ENCODE data around the gene RNPEPL1.

Gene RNPEPL1

DNA sequence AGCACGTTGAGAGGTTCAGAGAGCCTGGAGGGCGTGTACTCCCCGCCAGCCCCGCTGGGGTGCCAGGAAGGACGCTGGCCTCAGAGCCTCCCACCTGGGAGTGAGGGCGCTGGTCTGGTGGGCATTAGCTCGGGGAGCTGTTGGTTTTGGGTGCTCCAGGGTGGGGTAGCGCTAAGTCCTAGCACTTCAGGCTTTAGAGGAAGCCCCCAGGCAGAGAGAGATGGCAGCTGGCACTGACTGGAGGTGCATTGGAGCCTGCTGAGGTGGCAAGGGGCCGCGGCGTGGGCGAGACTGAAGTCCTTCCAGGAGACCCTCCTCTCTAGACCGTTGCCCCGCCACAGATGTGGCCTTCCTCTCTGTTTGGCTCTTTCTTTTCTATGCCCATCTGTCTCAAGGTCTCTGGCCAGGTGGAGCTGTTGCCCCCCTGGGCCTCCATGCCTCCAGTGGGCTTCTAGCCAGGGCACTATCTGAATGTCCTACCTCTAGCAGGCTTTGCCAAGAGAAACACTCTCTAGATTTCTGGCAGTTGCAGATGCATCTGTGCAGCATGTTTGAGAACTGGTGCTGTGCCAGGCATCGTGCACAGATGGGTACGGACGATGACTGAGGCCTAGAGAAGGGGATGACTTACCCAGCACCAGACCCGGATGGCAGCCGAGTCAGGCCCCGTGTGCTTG lies 24.9 kb downstream of the RNPEPL1 start:
- no peak for DNase-seq (ENCODE audit: extremely low read depth, low read depth)
- TF ChIP-seq, protein P1, sequence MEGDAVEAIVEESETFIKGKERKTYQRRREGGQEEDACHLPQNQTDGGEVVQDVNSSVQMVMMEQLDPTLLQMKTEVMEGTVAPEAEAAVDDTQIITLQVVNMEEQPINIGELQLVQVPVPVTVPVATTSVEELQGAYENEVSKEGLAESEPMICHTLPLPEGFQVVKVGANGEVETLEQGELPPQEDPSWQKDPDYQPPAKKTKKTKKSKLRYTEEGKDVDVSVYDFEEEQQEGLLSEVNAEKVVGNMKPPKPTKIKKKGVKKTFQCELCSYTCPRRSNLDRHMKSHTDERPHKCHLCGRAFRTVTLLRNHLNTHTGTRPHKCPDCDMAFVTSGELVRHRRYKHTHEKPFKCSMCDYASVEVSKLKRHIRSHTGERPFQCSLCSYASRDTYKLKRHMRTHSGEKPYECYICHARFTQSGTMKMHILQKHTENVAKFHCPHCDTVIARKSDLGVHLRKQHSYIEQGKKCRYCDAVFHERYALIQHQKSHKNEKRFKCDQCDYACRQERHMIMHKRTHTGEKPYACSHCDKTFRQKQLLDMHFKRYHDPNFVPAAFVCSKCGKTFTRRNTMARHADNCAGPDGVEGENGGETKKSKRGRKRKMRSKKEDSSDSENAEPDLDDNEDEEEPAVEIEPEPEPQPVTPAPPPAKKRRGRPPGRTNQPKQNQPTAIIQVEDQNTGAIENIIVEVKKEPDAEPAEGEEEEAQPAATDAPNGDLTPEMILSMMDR (IDR thresholded peaks at IDR 0.05; ENCODE audit: low read depth, low read length, missing control alignments), result no peak
- H3K4me3 ChIP-seq (replicated peaks; ENCODE audit: low read depth, low read length), result no peak overlapping the region

DNA sequence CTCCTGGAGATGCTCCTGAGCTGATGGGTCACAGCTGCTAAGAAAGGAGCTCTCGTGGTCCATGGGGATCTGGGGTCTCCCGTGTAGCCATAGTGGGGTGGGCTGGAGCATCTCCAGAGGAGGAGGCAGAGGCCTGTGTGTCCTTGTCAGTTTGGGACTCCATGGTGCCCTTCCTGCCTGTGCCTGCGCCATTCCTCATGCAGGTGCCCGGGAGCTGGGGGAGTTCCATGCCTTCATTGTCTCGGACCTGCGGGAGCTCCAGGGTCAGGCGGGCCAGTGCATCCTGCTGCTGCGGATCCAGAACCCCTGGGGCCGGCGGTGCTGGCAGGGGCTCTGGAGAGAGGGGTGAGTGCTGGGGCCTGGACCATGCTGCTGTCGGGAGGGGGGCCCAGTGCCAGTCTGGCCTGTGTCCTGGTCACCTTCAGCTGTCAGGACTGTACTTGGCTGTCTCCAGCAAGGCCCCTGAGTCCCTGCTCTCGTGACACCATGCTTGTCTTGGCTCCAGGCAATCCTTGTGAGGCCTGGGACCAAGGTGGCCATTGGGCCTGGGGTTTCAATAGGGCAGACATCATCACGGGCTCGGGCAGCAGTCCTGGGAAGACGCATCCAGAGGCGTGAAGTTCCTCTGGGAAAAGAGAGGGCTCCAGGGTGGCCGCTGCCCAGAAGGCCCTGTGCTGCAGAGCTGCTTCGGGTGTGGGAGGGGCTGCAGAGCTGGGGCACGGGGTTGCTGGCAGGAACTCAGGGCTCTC lies 25.6 kb downstream of the RNPEPL1 start:
- TF ChIP-seq, protein P1 (IDR thresholded peaks at IDR 0.05; ENCODE audit: low read depth, low read length, missing control alignments), result no peak
- no peak overlapping the region for H3K4me3 ChIP-seq (replicated peaks; ENCODE audit: low read depth, low read length)
- no peak for DNase-seq (ENCODE audit: extremely low read depth, low read depth)

DNA sequence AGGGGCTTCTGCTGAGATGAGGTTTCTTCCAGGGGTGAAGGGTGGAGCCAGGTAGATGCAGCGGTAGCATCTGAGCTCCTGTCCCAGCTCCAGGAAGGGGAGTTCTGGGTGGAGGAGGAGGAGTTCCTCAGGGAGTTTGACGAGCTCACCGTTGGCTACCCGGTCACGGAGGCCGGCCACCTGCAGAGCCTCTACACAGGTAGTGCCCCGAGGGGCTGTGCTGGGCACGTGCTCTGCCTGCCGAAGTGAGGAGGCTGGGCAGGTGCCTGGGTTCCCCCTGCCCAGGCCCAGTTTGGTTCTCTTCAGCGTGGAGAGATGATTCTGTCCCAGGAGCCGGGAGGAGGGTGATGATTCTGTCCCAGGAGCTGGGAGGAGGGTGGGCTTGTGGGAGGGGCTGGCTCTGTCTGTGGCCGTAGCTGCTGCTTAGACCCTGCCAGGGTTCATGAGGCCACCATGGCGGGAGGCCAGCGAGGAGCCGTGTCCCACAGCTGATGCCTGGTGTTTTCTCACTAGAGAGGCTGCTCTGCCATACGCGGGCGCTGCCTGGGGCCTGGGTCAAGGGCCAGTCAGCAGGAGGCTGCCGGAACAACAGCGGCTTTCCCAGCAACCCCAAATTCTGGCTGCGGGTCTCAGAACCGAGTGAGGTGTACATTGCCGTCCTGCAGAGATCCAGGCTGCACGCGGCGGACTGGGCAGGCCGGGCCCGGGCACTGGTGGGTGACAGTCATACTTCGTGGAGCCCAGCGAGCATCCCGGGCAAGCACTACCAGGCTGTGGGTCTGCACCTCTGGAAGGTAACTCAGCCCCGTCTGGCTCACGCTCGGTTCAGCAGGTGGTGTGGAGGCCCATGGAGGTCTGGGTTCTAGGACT lies 26.5 kb downstream of the RNPEPL1 start:
- DNase-seq (ENCODE audit: extremely low read depth, low read depth), result no peak
- no peak overlapping the region for H3K4me3 ChIP-seq (replicated peaks; ENCODE audit: low read depth, low read length)
- TF ChIP-seq, protein P1 (IDR thresholded peaks at IDR 0.05; ENCODE audit: low read depth, low read length, missing control alignments), result no peak

DNA sequence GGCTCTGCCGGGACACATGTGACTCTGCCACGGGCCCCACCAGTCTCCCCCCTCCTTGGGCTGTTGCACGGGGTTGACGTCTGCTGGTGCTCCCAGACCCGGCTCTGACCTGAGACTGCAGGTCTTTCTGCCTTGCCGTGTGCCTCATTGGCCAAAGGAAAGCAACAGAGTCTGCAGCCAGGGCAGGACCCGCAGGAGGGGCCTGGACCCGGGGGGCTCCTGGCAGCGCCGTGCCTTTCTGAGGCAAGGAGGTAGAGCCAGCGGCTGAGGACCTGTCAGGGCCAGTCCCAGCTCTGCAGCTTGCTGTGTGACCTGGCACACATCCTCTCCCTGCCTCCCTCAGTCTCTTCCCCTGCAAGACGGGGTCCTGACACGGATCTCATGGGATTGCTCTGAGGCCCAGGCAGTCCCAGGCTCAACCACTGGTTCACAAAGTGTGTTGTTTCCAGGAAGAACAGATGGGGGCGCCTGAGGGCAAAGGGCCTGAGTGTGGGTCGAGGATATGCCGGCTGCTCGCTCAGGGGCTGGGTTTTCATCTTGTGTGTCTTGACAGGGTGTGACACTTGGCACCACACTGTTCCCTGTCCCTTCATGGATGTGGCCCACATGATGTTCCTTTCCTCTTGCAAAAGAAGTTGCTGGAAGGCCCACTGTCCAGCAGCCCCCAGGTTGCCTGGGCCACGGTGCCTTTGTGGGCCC lies 27.2 kb downstream of the RNPEPL1 start:
- no peak overlapping the region for H3K4me3 ChIP-seq (replicated peaks; ENCODE audit: low read depth, low read length)
- no peak for DNase-seq (ENCODE audit: extremely low read depth, low read depth)
- TF ChIP-seq, protein P1 (IDR thresholded peaks at IDR 0.05; ENCODE audit: low read depth, low read length, missing control alignments), result peak; percentile 31

DNA sequence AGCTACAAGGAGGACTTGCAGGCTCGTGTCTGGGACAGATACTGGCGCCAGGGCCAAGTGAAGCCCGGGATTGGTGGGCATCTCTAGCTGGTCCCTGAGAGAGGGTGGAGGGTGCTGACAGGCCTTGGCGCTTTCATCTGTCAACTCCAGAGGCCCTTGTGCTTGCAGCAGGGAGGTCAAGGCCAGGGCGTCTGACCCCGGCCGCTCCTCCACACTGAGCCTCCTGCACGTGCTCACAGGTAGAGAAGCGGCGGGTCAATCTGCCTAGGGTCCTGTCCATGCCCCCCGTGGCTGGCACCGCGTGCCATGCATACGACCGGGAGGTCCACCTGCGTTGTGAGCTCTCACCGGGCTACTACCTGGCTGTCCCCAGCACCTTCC lies 27.8 kb downstream of the RNPEPL1 start:
- no peak for DNase-seq (ENCODE audit: extremely low read depth, low read depth)
- TF ChIP-seq, protein P1 (IDR thresholded peaks at IDR 0.05; ENCODE audit: low read depth, low read length, missing control alignments), result no peak
- H3K4me3 ChIP-seq (replicated peaks; ENCODE audit: low read depth, low read length), result no peak overlapping the region

DNA sequence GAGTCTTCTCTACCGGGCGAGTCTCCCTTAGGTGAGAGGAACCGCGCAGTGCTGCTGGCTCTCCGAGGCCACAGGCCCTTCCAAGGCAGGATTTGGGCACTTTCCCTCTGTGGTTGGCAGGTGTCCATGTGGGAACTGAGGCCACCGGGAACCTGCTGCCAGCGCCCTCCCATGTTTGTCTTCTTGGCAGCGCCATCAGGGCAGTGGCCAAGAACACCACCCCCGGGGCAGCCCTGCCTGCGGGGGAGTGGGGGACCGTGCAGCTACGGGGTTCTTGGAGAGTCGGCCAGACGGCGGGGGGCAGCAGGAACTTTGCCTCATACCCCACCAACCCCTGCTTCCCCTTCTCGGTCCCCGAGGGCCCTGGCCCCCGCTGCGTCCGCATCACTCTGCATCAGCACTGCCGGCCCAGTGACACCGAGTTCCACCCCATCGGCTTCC lies 28.2 kb downstream of the RNPEPL1 start:
- TF ChIP-seq, protein P1 (IDR thresholded peaks at IDR 0.05; ENCODE audit: low read depth, low read length, missing control alignments), result no peak
- no peak for DNase-seq (ENCODE audit: extremely low read depth, low read depth)
- H3K4me3 ChIP-seq (replicated peaks; ENCODE audit: low read depth, low read length), result no peak overlapping the region

Measured in HFF-Myc (cell line).